B cell (primary cell): ENCODE results near the gene DLG2. TPM values are rescaled to one million over a fixed set of nuclear protein-coding genes. Genes with fewer than 3 reads are reported as not detected.

Experiments used
- ATAC-seq: fragments of 200-7000 bp; cut with Tn5 transposase; one replicate; pipeline ENCODE4 v1.10.0; 2021; ENCODE audit warnings: low read depth, mild to moderate bottlenecking, moderate number of reproducible peaks, moderate library complexity
- CTCF ChIA-PET: fragments of 350-600 bp; sonication (Branson Sonifier 250); formaldehyde crosslinking; loops from one replicate; lab custom pipeline; 2021; ENCODE audit warnings: antibody characterized with exemption, inconsistent platforms; lab: Charles Lee
- POLR2A ChIA-PET: fragments of 350-600 bp; sonication (Branson Sonifier 250); formaldehyde crosslinking; loops from one replicate; lab custom pipeline; 2021; ENCODE audit warnings: antibody characterized with exemption; lab: Charles Lee
- DNase-seq: peaks from one replicate; pipeline ENCODE4 v3.0.0; 2013
- H2AFZ ChIP-seq: 2 replicates; pipeline ENCODE4 v1.6.1; 2012; ENCODE audit warnings: mild to moderate bottlenecking, low read depth, low read length; ENCODE audit not compliant: insufficient read depth, poor library complexity, severe bottlenecking
- H3K27ac ChIP-seq, 2 donors: 1 replicate in 1 of 2; 2 replicates in 1 of 2; pipeline ENCODE4 v1.5.1; 2012 to 2013; ENCODE audit warnings: low read length in 2 of 2, mild to moderate bottlenecking in 2 of 2, moderate library complexity in 1 of 2
- H3K27me3 ChIP-seq, 4 experiments: fragments of 200-600 bp in 1 of 4; sonication (generic) in 1 of 4; replicated peaks in 1 of 4; 1 replicate in 2 of 4; 2 replicates in 2 of 4; pipeline versions ENCODE4 v1.6.1 to v1.7.0; 2013 to 2016; ENCODE audit warnings: low read length in 3 of 4, mild to moderate bottlenecking in 2 of 4, mixed read lengths in 1 of 4, moderate library complexity in 1 of 4; ENCODE audit not compliant: insufficient read depth in 4 of 4, control insufficient read depth in 3 of 4; ENCODE audit errors: control extremely low read depth in 1 of 4
- H3K36me3 ChIP-seq, 2 experiments: replicated peaks in 1 of 2; 1 replicate in 1 of 2; 2 replicates in 1 of 2; pipeline versions ENCODE4 v1.6.1 to v1.7.1; 2013; ENCODE audit warnings: low read length in 1 of 2; ENCODE audit not compliant: insufficient read depth in 2 of 2, control insufficient read depth in 1 of 2; ENCODE audit errors: control extremely low read depth in 1 of 2, extremely low read depth in 1 of 2
- H3K4me1 ChIP-seq, 2 donors: fragments of 200-600 bp in 1 of 2; sonication (generic) in 1 of 2; 1 replicate in 1 of 2; 2 replicates in 1 of 2; pipeline versions ENCODE4 v1.5.1 to v1.6.1; 2013 to 2017; ENCODE audit warnings: low read length in 2 of 2; ENCODE audit not compliant: control insufficient read depth in 2 of 2, insufficient read depth in 2 of 2
- H3K4me2 ChIP-seq: replicated peaks from 2 replicates; pipeline ENCODE3; 2012; ENCODE audit warnings: mild to moderate bottlenecking, low read depth, low read length; ENCODE audit not compliant: poor library complexity, severe bottlenecking
- H3K4me3 ChIP-seq, 5 experiments: fragments of 200-600 bp in 1 of 5; sonication (generic) in 1 of 5; 1 replicate in 3 of 5; 2 replicates in 2 of 5; pipeline versions ENCODE4 v1.5.1 to v1.7.0; 2011 to 2016; ENCODE audit warnings: low read length in 4 of 5, mild to moderate bottlenecking in 4 of 5, low read depth in 2 of 5, control low read depth in 1 of 5, moderate library complexity in 1 of 5; ENCODE audit not compliant: insufficient read depth in 1 of 5; ENCODE audit errors: control extremely low read depth in 1 of 5, extremely low read depth in 1 of 5
- H3K79me2 ChIP-seq: fragments of 200-600 bp; sonication (generic); one replicate; pipeline ENCODE4 v1.6.0; 2016; ENCODE audit warnings: low read length; ENCODE audit not compliant: control insufficient read depth, insufficient read depth
- H3K9ac ChIP-seq: fragments of 200-600 bp; sonication (generic); 2 replicates; pipeline ENCODE4 v1.6.1; 2017; ENCODE audit warnings: mild to moderate bottlenecking, low read length, moderate library complexity
- H3K9me3 ChIP-seq, 3 donors: one replicate each; pipeline versions ENCODE4 v1.6.1 to v1.7.1; 2013; ENCODE audit warnings: low read length in 2 of 3; ENCODE audit not compliant: control insufficient read depth in 2 of 3, insufficient read depth in 1 of 3; ENCODE audit errors: control extremely low read depth in 1 of 3
- H4K20me1 ChIP-seq: 2 replicates; pipeline ENCODE4 v1.6.0; 2012; ENCODE audit warnings: mild to moderate bottlenecking, low read length; ENCODE audit not compliant: insufficient read depth, control insufficient read depth, poor library complexity, severe bottlenecking
- H3K27ac Mint-ChIP-seq: one replicate; pipeline ENCODE4 v1.8.0; 2021; ENCODE audit warnings: mixed read lengths
- H3K27me3 Mint-ChIP-seq: one replicate; pipeline ENCODE4 v1.8.0; 2021; ENCODE audit warnings: mixed read lengths
- H3K4me1 Mint-ChIP-seq: one replicate; pipeline ENCODE4 v1.8.0; 2021; ENCODE audit warnings: mixed read lengths
- H3K4me3 Mint-ChIP-seq: one replicate; pipeline ENCODE4 v1.8.0; 2021; ENCODE audit warnings: mixed read lengths
- H3K9me3 Mint-ChIP-seq: one replicate; pipeline ENCODE4 v1.8.0; 2022; ENCODE audit warnings: mixed read lengths; ENCODE audit not compliant: insufficient read depth
- EZH2 ChIP-seq: IDR thresholded peaks from 2 replicates; pipeline ENCODE4 v1.6.1; 2012; ENCODE audit warnings: borderline replicate concordance, low read depth, mild to moderate bottlenecking, moderate library complexity, low read length; ENCODE audit not compliant: insufficient read depth, poor library complexity, severe bottlenecking
- WGBS: methylation state at CpG from one replicate; pipeline ENCODE4 v1.1.5; 2013; ENCODE audit warnings: missing lambda C conversion rate; ENCODE audit not compliant: insufficient coverage; 5-methylcytosine and 5-hydroxymethylcytosine counted together
- intact Hi-C: fragments of 100-400 bp; cut with micrococcal nuclease; formaldehyde crosslinking; loops from one replicate; pipeline ENCODE4 v1.10.0; 2022
- polyA minus RNA-seq: library from RNA; depleted of rRNA, polyadenylated mRNA; stranded (reverse); fragments of >200 nt; gene quantifications from 2 replicates; pipeline ENCODE4 v1.2.3, GENCODE V29; 2012
- polyA plus RNA-seq: library from polyadenylated mRNA; depleted of rRNA; stranded (reverse); fragments of >200 nt; gene quantifications from 2 replicates; pipeline ENCODE4 v1.2.3, GENCODE V29; 2012
- total RNA-seq, 2 donors: library from RNA; stranded (reverse); fragments of 120-200 nt in 1 of 2; gene quantifications; 1 replicate in 1 of 2; 2 replicates in 1 of 2; pipeline versions ENCODE4 v1.2.3 to v1.2.4, GENCODE V29; 2013 to 2022
- TF ChIP-seq, protein P1 (sequence below): fragments of 200-600 bp; IDR thresholded peaks from one replicate; pipeline ENCODE4 v1.8.0; 2022; ENCODE audit warnings: antibody characterized with exemption, mild to moderate bottlenecking

DLG2 gene
- total RNA-seq = 5.4 and 5.8 TPM in 2 replicates
- total RNA-seq (2013) = 2.7 TPM
- 0.54 and 0.71 TPM in 2 replicates for polyA plus RNA-seq
- polyA minus RNA-seq = 0.51 and 1.4 TPM in 2 replicates

DNA sequence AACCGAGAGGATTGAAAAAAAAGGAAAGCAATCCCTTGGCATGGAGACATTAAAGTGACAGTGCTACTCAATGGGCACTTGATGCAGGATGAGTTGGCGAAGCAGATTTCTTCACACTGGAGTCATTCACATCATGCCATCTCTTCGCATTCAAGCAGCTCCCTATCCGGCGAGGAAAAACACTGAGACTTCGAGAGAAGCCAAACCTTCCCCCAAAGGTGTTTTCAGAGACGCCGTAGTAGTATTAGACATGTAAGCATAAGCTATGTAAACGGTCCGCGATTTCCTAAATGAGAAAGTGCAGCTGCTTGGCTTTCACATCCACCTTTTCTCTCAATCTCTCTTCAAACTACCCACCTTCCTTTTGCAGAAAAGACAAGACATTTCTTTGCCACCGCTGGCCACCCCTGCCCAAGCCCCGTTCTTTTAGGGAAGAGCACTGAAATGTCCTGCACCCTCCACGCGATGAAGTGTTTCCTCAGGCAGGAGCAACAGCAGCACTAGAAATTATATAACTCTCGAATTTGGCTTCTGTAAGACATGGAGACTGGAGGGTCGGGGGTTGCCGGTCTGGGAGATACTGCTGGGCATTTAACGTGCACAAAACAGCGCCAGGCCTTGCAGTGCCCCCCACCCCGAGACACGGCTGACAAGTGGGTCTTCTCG, at the start of gene DLG2:
TSS of gene DLG2 (minus strand) at position 13 of the 666 bp plus-strand sequence.
- no peak for ATAC-seq
- H3K4me1 Mint-ChIP-seq = peaks cover 28% of the 10 kb centered on the region
- H3K9me3 Mint-ChIP-seq = no peaks in the 10 kb centered on the region

More for the DNA sequence above, at the start of gene DLG2:
- peaks cover 5% of the 10 kb centered on the region for H3K27me3 Mint-ChIP-seq
- H3K9ac ChIP-seq = peak within 1 kb of the TSS; percentile 80
- CTCF ChIA-PET = interaction anchor here (0.8 to 2.3 kb wide), 9 partner anchors 18 to 1069 kb away, joined by 3 to 15 read pairs (median 4); partner anchors contain the start of genes CCDC83, CREBZF, EED and TMEM126A
- peaks cover 27% of the 10 kb centered on the region for H3K79me2 ChIP-seq
- WGBS = 1% methylated on average over 22 of the region's 23 CpGs
- intact Hi-C loops = loop anchor here (5.0 kb wide), 1 partner anchor 55 kb away; no protein-coding TSS in a partner anchor
- H2AFZ ChIP-seq = peak within 1 kb of the TSS; percentile 97
- peak within 1 kb of the TSS; percentile 96 for H3K27ac Mint-ChIP-seq
- H3K4me1 ChIP-seq = peaks cover 14 to 19% of the 10 kb centered on the region in 2 donors
- H3K9me3 ChIP-seq = no peaks in the 10 kb centered on the region
- no peak for TF ChIP-seq EZH2
- TF ChIP-seq, protein P1, sequence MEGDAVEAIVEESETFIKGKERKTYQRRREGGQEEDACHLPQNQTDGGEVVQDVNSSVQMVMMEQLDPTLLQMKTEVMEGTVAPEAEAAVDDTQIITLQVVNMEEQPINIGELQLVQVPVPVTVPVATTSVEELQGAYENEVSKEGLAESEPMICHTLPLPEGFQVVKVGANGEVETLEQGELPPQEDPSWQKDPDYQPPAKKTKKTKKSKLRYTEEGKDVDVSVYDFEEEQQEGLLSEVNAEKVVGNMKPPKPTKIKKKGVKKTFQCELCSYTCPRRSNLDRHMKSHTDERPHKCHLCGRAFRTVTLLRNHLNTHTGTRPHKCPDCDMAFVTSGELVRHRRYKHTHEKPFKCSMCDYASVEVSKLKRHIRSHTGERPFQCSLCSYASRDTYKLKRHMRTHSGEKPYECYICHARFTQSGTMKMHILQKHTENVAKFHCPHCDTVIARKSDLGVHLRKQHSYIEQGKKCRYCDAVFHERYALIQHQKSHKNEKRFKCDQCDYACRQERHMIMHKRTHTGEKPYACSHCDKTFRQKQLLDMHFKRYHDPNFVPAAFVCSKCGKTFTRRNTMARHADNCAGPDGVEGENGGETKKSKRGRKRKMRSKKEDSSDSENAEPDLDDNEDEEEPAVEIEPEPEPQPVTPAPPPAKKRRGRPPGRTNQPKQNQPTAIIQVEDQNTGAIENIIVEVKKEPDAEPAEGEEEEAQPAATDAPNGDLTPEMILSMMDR = no peak
- peak within 1 kb of the TSS; percentile 99 for H3K4me3 Mint-ChIP-seq
- H3K4me2 ChIP-seq = peak within 1 kb of the TSS; percentile 86
- peak within 1 kb of the TSS; percentile 65 to 87 for H3K27ac ChIP-seq
- peaks cover 2 to 5% of the 10 kb centered on the region in 2 experiments for H3K36me3 ChIP-seq
- peak within 1 kb of the TSS; percentile 75 to 99 (median 85) for H3K4me3 ChIP-seq
- POLR2A ChIA-PET = interaction anchor here (0.8 to 3.3 kb wide), 3 partner anchors 20 to 617 kb away, joined by 4 to 20 read pairs (median 16); partner anchors contain the start of genes CREBZF, EED and TMEM126A
- peak; percentile 49 for DNase-seq
- H4K20me1 ChIP-seq = no peaks in the 10 kb centered on the region
- H3K27me3 ChIP-seq = no peaks in the 10 kb centered on the region
